HFFc6 (cell line): ENCODE measurements around the gene CDH5. TPM values are rescaled to one million over a fixed set of nuclear protein-coding genes. Genes with fewer than 3 reads are reported as not detected.

Experiments used
- DNase-seq: peaks from one replicate; pipeline ENCODE4 v3.0.0-alpha.2; 2018
- H3K27ac Mint-ChIP-seq: 2 replicates; pipeline ENCODE4 v1.8.0; 2020; ENCODE audit warnings: mild to moderate bottlenecking, mixed read lengths
- H3K27me3 Mint-ChIP-seq: 2 replicates; pipeline ENCODE4 v1.8.0; 2021; ENCODE audit warnings: mild to moderate bottlenecking, moderate library complexity, mixed read lengths; ENCODE audit not compliant: insufficient read depth
- H3K36me3 Mint-ChIP-seq: 2 replicates; pipeline ENCODE4 v1.8.0; 2021; ENCODE audit warnings: low read depth, mixed read lengths
- H3K4me1 Mint-ChIP-seq: 2 replicates; pipeline ENCODE4 v1.8.0; 2020; ENCODE audit warnings: low read depth, mixed read lengths
- H3K4me3 Mint-ChIP-seq: 2 replicates; pipeline ENCODE4 v1.8.0; 2020; ENCODE audit warnings: mild to moderate bottlenecking, moderate library complexity, mixed read lengths
- H3K9me3 Mint-ChIP-seq: 2 replicates; pipeline ENCODE4 v1.8.0; 2020; ENCODE audit warnings: mild to moderate bottlenecking, mixed read lengths
- CTCF ChIP-seq: fragments of 200-600 bp; sonication (generic); IDR thresholded peaks from 2 replicates; pipeline ENCODE4 v1.5.0; 2021; ENCODE audit warnings: antibody characterized with exemption, mild to moderate bottlenecking
- total RNA-seq, 6 experiments: library from RNA; stranded (reverse); fragmentation: NEBNext Ultra II Directional; extraction: Animal tissue kit (Norgen Biotek cat#: 25700); gene quantifications; 2 replicates in 1 of 6; 3 replicates in 5 of 6; pipeline ENCODE4 v1.2.3, GENCODE V29; 2021

The CDH5 gene
- total RNA-seq, 6 experiments from 2014 or later, result not detected

- H3K36me3 Mint-ChIP-seq, result peaks cover 5% of the 10 kb centered on the region; the same call in 1 of the 2 replicates
- TF ChIP-seq CTCF, result no peak
- DNase-seq, result no peak
- no peak overlapping the region for H3K27ac Mint-ChIP-seq
- H3K4me1 Mint-ChIP-seq, result peaks cover 41% of the 10 kb centered on the region
- H3K4me3 Mint-ChIP-seq, result no peak overlapping the region
- peaks cover 9% of the 10 kb centered on the region for H3K27me3 Mint-ChIP-seq
- no peaks in the 10 kb centered on the region for H3K9me3 Mint-ChIP-seq
These were observed 53.9 kb downstream of the CDH5 start for GRCh38 chr16:66420396-66420795.

GRCh38 chr16:66421891-66422290 is 55.4 kb downstream of the CDH5 start:
- DNase-seq, result no peak
- Mint-ChIP-seq H3K4me3 (no peak overlapping the region), H3K27me3 (peaks cover 18% of the 10 kb centered on the region), H3K27ac (no peak overlapping the region), H3K36me3 (peaks cover 5% of the 10 kb centered on the region; the same call in 1 of the 2 replicates), H3K4me1 (peaks cover 31% of the 10 kb centered on the region), H3K9me3 (no peaks in the 10 kb centered on the region)
- no peak for TF ChIP-seq CTCF

GRCh38 chr16:66422366-66422765 is 55.9 kb downstream of the CDH5 start:
- no peak for TF ChIP-seq CTCF
- Mint-ChIP-seq H3K4me1 (peaks cover 26% of the 10 kb centered on the region), H3K27me3 (peaks cover 16% of the 10 kb centered on the region), H3K4me3 (no peak overlapping the region), H3K9me3 (no peaks in the 10 kb centered on the region), H3K36me3 (0 out of 2 replicates have a peak, but pooled peaks cover 1% of the 10 kb centered on the region), H3K27ac (no peak overlapping the region)
- no peak for DNase-seq

- Mint-ChIP-seq H3K4me1 (peaks cover 18% of the 10 kb centered on the region), H3K27ac (no peak overlapping the region), H3K4me3 (no peak overlapping the region), H3K36me3 (no peaks in the 10 kb centered on the region), H3K9me3 (no peaks in the 10 kb centered on the region), H3K27me3 (peaks cover 22% of the 10 kb centered on the region)
- no peak for DNase-seq
- no peak for TF ChIP-seq CTCF
These were observed 56.7 kb downstream of the CDH5 start for GRCh38 chr16:66423177-66423576.

GRCh38 chr16:66425651-66426050 is 59.2 kb downstream of the CDH5 start:
- Mint-ChIP-seq H3K36me3 (no peaks in the 10 kb centered on the region), H3K4me1 (peaks cover 7% of the 10 kb centered on the region), H3K27ac (no peak overlapping the region), H3K4me3 (no peak overlapping the region), H3K27me3 (peaks cover 38% of the 10 kb centered on the region), H3K9me3 (no peaks in the 10 kb centered on the region)
- DNase-seq, result no peak
- no peak for TF ChIP-seq CTCF
